BE2C (cell line): Measurements from ENCODE around the gene DCT.

Experiments used
- DNase-seq: peaks from one replicate; pipeline ENCODE4 v3.0.0-alpha.2; 2020
- H3K27me3 ChIP-seq: fragments of 250-450 bp; sonication (Bioruptor Pico); 2 replicates; pipeline ENCODE4 v1.5.1; 2020; ENCODE audit warnings: mild to moderate bottlenecking
- H3K36me3 ChIP-seq: fragments of 250-450 bp; sonication (Bioruptor Pico); 2 replicates; pipeline ENCODE4 v1.5.1; 2020; ENCODE audit warnings: mild to moderate bottlenecking
- H3K4me1 ChIP-seq: fragments of 250-450 bp; sonication (Bioruptor Pico); 2 replicates; pipeline ENCODE4 v1.5.1; 2020
- H3K4me3 ChIP-seq: 2 replicates; pipeline ENCODE4 v1.5.1; 2011; ENCODE audit warnings: low read depth, low read length
- H3K9me3 ChIP-seq: fragments of 250-450 bp; sonication (Bioruptor Pico); 2 replicates; pipeline ENCODE4 v1.5.1; 2020
- CTCF ChIP-seq: IDR thresholded peaks from 2 replicates; pipeline ENCODE4 v1.5.1; 2012; ENCODE audit warnings: mild to moderate bottlenecking, low read depth, low read length

Gene DCT

GRCh38 chr13:94408314-94409036 is 71.0 kb downstream of the DCT start:
- Histone ChIP-seq H3K36me3 (no peaks in the 10 kb centered on the region), H3K27me3 (no peaks in the 10 kb centered on the region), H3K4me3 (no peak overlapping the region), H3K4me1 (no peaks in the 10 kb centered on the region), H3K9me3 (no peaks in the 10 kb centered on the region)
- no peak for TF ChIP-seq CTCF
- DNase-seq: no peak

DNA sequence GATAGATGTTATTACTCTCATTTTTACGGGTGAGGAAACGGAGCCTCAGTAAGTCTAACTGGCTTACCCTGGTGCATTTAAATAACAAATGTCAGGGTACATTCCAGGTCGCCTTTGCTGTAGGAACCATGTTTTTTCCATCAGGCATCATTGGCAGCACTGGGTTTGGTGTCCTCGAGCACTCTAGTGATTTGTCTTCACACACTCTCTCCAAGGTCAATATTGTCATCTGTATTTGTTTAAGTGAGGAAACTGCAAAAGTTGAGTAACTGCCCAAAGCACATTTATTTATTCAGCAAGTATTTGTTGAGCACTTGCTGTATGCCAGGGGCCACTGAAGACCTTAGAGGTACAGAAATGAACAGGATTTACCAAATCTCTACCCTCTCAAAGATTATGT is 78.6 kb downstream of the DCT start:
- H3K9me3 ChIP-seq: no peaks in the 10 kb centered on the region
- no peaks in the 10 kb centered on the region for H3K36me3 ChIP-seq
- no peak for TF ChIP-seq CTCF
- H3K4me1 ChIP-seq: no peaks in the 10 kb centered on the region
- H3K27me3 ChIP-seq: no peaks in the 10 kb centered on the region
- H3K4me3 ChIP-seq: no peak overlapping the region
- no peak for DNase-seq

DNA sequence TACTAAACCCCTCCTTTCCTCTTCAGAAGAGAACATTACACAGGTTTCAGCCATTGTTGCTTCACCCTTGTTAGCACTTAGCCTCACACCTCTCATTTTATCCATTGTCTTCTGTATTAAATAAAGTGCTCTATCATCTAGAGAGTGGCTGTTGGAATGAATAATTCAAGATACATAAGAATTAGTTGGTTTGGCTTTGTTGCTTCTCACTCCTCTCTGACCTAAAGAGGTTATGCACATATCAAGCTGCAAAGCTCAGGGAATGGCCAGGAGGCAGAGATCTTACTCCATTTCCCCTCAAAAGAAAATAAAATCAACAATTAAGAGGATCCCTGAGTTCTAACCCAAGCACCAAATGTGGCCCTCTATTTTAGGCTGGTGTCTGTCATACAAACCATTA is 79.7 kb downstream of the DCT start:
- Histone ChIP-seq H3K36me3 (no peaks in the 10 kb centered on the region), H3K4me1 (no peaks in the 10 kb centered on the region), H3K9me3 (no peaks in the 10 kb centered on the region), H3K4me3 (no peak overlapping the region), H3K27me3 (no peaks in the 10 kb centered on the region)
- no peak for DNase-seq
- TF ChIP-seq CTCF: no peak

GRCh38 chr13:94395860-94396259 is 83.6 kb downstream of the DCT start:
- no peak for TF ChIP-seq CTCF
- no peaks in the 10 kb centered on the region for H3K27me3 ChIP-seq
- no peak overlapping the region for H3K4me3 ChIP-seq
- no peaks in the 10 kb centered on the region for H3K9me3 ChIP-seq
- no peaks in the 10 kb centered on the region for H3K36me3 ChIP-seq
- no peak for DNase-seq
- no peaks in the 10 kb centered on the region for H3K4me1 ChIP-seq

DNA sequence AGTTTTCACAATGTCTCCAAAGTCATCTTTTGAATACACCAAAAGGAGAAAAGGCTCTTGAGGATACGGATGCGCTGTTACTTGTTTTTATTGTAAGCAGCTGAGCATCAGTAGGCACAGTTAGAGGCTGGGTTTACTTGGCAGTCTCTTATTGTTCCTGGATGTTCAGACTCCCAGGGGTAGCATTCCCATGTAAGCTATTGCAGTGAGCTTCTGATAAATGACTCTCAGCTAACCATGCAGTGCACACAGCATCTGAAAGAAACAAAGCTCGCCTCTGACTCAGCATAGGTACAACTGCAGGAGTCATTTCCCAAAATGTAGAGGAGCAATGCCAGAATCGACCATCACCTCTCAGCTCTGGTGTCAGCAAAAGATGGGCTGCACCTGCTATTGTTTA is 84.8 kb downstream of the DCT start:
- Histone ChIP-seq H3K4me3 (no peak overlapping the region), H3K4me1 (no peaks in the 10 kb centered on the region), H3K27me3 (no peaks in the 10 kb centered on the region), H3K36me3 (no peaks in the 10 kb centered on the region), H3K9me3 (no peaks in the 10 kb centered on the region)
- no peak for TF ChIP-seq CTCF
- no peak for DNase-seq

DNA sequence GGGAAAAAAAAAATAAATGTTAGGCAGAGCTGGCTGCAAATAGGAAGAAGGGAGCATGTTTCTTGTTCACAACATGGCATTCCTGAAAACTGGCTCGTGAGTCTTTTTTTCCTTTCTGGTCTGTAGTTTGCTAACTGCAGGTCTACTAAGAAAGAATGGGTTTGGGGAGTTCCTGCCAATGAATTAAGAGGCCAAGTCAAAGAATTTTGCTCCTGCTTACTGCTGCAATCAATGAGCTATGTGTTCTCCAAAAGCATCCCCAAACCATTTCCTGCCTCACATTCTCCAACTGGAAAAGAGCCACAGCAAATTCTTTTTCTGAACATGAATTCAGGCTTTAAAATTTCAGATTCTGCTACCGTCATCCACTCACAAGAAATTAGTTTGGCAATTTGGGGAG is 88.6 kb downstream of the DCT start:
- TF ChIP-seq CTCF: no peak
- Histone ChIP-seq H3K27me3 (no peaks in the 10 kb centered on the region), H3K36me3 (no peaks in the 10 kb centered on the region), H3K4me3 (no peak overlapping the region), H3K9me3 (no peaks in the 10 kb centered on the region), H3K4me1 (no peaks in the 10 kb centered on the region)
- no peak for DNase-seq
